HL-60 (cell line): ENCODE measurements around the gene ANO10.

Experiments
- CTCF ChIP-seq: IDR thresholded peaks from one replicate; pipeline ENCODE4 v1.5.1; 2011; ENCODE audit warnings: low read length, control low read depth, inconsistent platforms; ENCODE audit not compliant: insufficient read depth
- GABPA ChIP-seq: IDR thresholded peaks from 2 replicates; pipeline ENCODE4 v1.6.1; 2012; ENCODE audit warnings: low read depth
- POLR2AphosphoS5 ChIP-seq: IDR thresholded peaks from 2 replicates; pipeline ENCODE4 v1.6.1; 2012; ENCODE audit warnings: low read depth
- REST ChIP-seq: IDR thresholded peaks from 2 replicates; pipeline ENCODE4 v1.6.1; 2012; ENCODE audit warnings: low read depth; ENCODE audit not compliant: insufficient replicate concordance
- SPI1 ChIP-seq: IDR thresholded peaks from 2 replicates; pipeline ENCODE4 v1.6.1; 2012; ENCODE audit warnings: low read depth, mild to moderate bottlenecking, borderline replicate concordance

GRCh38 chr3:43489930-43490329, 131.9 kb downstream of the ANO10 start:
- TF ChIP-seq CTCF (no peak), REST (no peak), GABPA (no peak), POLR2AphosphoS5 (no peak), SPI1 (no peak)
